Esophagus muscularis mucosa (tissue), 3 donors: ENCODE results near the gene ITPRID2.

Experiments
- POLR2A ChIP-seq: fragments of 450-650 bp; IDR thresholded peaks from one replicate; pipeline ENCODE4 v1.6.1; 2017; ENCODE audit warnings: antibody characterized with exemption, moderate library complexity, mild to moderate bottlenecking, low read depth
- POLR2AphosphoS5 ChIP-seq, 2 donors: sonication (generic); formaldehyde crosslinking; IDR thresholded peaks; one replicate each; pipeline ENCODE4 v1.6.1; 2017; ENCODE audit warnings: antibody characterized with exemption in 2 of 2
- TF ChIP-seq, protein P1 (sequence below), 3 experiments: fragments of 200-600 bp in 2 of 3; fragments of 450-650 bp in 1 of 3; sonication (generic) in 2 of 3; IDR thresholded peaks; one replicate each; pipeline ENCODE4 v1.5.1; 2017 to 2019; ENCODE audit warnings: antibody characterized with exemption in 3 of 3, mild to moderate bottlenecking in 2 of 3, moderate library complexity in 1 of 3

GRCh38 chr2:181934694-181935093 lies 43.2 kb downstream of the ITPRID2 start:
- TF ChIP-seq POLR2AphosphoS5 (IDR thresholded peaks at IDR 0.05), result no peak
- TF ChIP-seq, protein P1, sequence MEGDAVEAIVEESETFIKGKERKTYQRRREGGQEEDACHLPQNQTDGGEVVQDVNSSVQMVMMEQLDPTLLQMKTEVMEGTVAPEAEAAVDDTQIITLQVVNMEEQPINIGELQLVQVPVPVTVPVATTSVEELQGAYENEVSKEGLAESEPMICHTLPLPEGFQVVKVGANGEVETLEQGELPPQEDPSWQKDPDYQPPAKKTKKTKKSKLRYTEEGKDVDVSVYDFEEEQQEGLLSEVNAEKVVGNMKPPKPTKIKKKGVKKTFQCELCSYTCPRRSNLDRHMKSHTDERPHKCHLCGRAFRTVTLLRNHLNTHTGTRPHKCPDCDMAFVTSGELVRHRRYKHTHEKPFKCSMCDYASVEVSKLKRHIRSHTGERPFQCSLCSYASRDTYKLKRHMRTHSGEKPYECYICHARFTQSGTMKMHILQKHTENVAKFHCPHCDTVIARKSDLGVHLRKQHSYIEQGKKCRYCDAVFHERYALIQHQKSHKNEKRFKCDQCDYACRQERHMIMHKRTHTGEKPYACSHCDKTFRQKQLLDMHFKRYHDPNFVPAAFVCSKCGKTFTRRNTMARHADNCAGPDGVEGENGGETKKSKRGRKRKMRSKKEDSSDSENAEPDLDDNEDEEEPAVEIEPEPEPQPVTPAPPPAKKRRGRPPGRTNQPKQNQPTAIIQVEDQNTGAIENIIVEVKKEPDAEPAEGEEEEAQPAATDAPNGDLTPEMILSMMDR (IDR thresholded peaks at IDR 0.05), result no peak
- TF ChIP-seq POLR2A, result no peak
